Ascending aorta (tissue), 2 donors: ENCODE results near the gene EFNA4. TPM values are rescaled to one million over a fixed set of nuclear protein-coding genes. Genes with fewer than 3 reads are reported as not detected.

Experiments
- DNase-seq, 2 donors: peaks; one replicate each; pipeline ENCODE4 v3.0.0-alpha.2; 2019; ENCODE audit warnings: low spot score in 2 of 2
- H3K27ac ChIP-seq, 2 donors: fragments of 200-600 bp; sonication (generic); one replicate each; pipeline ENCODE4 v1.5.1; 2016 to 2017; ENCODE audit warnings: mild to moderate bottlenecking in 1 of 2
- H3K27me3 ChIP-seq: fragments of 200-600 bp; sonication (generic); one replicate; pipeline ENCODE4 v1.5.1; 2017
- H3K36me3 ChIP-seq, 2 donors: fragments of 200-600 bp; sonication (generic); one replicate each; pipeline ENCODE4 v1.5.1; 2016
- H3K4me1 ChIP-seq, 2 donors: fragments of 200-600 bp; sonication (generic); one replicate each; pipeline ENCODE4 v1.5.1; 2016 to 2017; ENCODE audit warnings: mild to moderate bottlenecking in 1 of 2
- H3K4me3 ChIP-seq, 2 donors: fragments of 200-600 bp; sonication (generic); one replicate each; pipeline ENCODE4 v1.5.1; 2016 to 2017; ENCODE audit warnings: mild to moderate bottlenecking in 1 of 2
- H3K9me3 ChIP-seq, 2 donors: fragments of 200-600 bp; sonication (generic); one replicate each; pipeline ENCODE4 v1.5.1; 2016
- CTCF ChIP-seq, 3 experiments: fragments of 200-600 bp in 2 of 3; fragments of 450-650 bp in 1 of 3; sonication (generic) in 2 of 3; IDR thresholded peaks; one replicate each; pipeline ENCODE4 v1.5.1; 2016 to 2019; ENCODE audit warnings: antibody characterized with exemption in 3 of 3, mild to moderate bottlenecking in 1 of 3, moderate library complexity in 1 of 3
- intact Hi-C: fragments of 100-400 bp; cut with DNase I; formaldehyde crosslinking; loops from one replicate; pipeline ENCODE4 v1.15.1; 2023
- total RNA-seq: library from RNA; depleted of rRNA; stranded (reverse); fragments of >200 nt; gene quantifications from one replicate; pipeline ENCODE4 v1.1.0, GENCODE V29; 2016

EFNA4 gene
- total RNA-seq, 1 donor from 2014 or later = 11.2 TPM

- no peaks in the 10 kb centered on the region for H3K36me3 ChIP-seq
- TF ChIP-seq CTCF (IDR thresholded peaks at IDR 0.05) = no peak
These were observed 41.2 kb upstream of the EFNA4 start for GRCh38 chr1:155022136-155022926.

GRCh38 chr1:155022927-155023236 lies 40.7 kb upstream of the EFNA4 start:
- intact Hi-C loops = no loop called here
- Histone ChIP-seq H3K9me3 (no peaks in the 10 kb centered on the region), H3K36me3 (no peaks in the 10 kb centered on the region), H3K4me1 (peaks cover 3 to 6% of the 10 kb centered on the region in 2 donors), H3K4me3 (no peak overlapping the region), H3K27me3 (no peaks in the 10 kb centered on the region), H3K27ac (no peak overlapping the region)
- no peak for DNase-seq
- no peak for TF ChIP-seq CTCF (IDR thresholded peaks at IDR 0.05)

More at GRCh38 chr1:155022136-155022926, 41.2 kb upstream of the EFNA4 start:
- intact Hi-C loops = no loop called here
- Histone ChIP-seq H3K4me1 (peaks cover 7 to 9% of the 10 kb centered on the region in 2 donors), H3K27me3 (no peaks in the 10 kb centered on the region), H3K4me3 (no peak overlapping the region), H3K27ac (no peak overlapping the region), H3K9me3 (no peaks in the 10 kb centered on the region)
- DNase-seq = no peak

- Histone ChIP-seq H3K9me3 (no peaks in the 10 kb centered on the region), H3K4me3 (no peak overlapping the region), H3K4me1 (no peaks in the 10 kb centered on the region), H3K27ac (no peak overlapping the region), H3K27me3 (no peaks in the 10 kb centered on the region), H3K36me3 (no peaks in the 10 kb centered on the region)
- no peak for DNase-seq
- intact Hi-C loops = no loop called here
- no peak for TF ChIP-seq CTCF (IDR thresholded peaks at IDR 0.05)
These were observed 39.9 kb upstream of the EFNA4 start for GRCh38 chr1:155023627-155024026.

GRCh38 chr1:155024315-155024714 lies 39.2 kb upstream of the EFNA4 start:
- Histone ChIP-seq H3K4me1 (no peaks in the 10 kb centered on the region), H3K4me3 (no peak overlapping the region), H3K36me3 (no peaks in the 10 kb centered on the region), H3K27ac (no peak overlapping the region), H3K27me3 (no peaks in the 10 kb centered on the region), H3K9me3 (no peaks in the 10 kb centered on the region)
- no peak for TF ChIP-seq CTCF (IDR thresholded peaks at IDR 0.05)
- intact Hi-C loops = no loop called here
- DNase-seq = no peak

GRCh38 chr1:155026154-155026553 lies 37.4 kb upstream of the EFNA4 start:
- TF ChIP-seq CTCF (IDR thresholded peaks at IDR 0.05) = no peak
- H3K4me3 ChIP-seq = no peak overlapping the region

More at GRCh38 chr1:155026154-155026553, 37.4 kb upstream of the EFNA4 start:
- no peak for DNase-seq
- Histone ChIP-seq H3K27me3 (no peaks in the 10 kb centered on the region), H3K36me3 (no peaks in the 10 kb centered on the region), H3K27ac (no peak overlapping the region), H3K9me3 (no peaks in the 10 kb centered on the region), H3K4me1 (no peaks in the 10 kb centered on the region)
- intact Hi-C loops = no loop called here
